Occipital lobe (tissue), 2 donors: Measurements from ENCODE around the gene COL23A1. TPM values are rescaled to one million over a fixed set of nuclear protein-coding genes. Genes with fewer than 3 reads are reported as not detected.

Source experiments
- DNase-seq: peaks from one replicate; lab custom pipeline; 2025; lab: John Stamatoyannopoulos, UW
- total RNA-seq: library from RNA; depleted of rRNA; stranded (reverse); fragments of >200 nt; gene quantifications from one replicate; pipeline ENCODE4 v1.2.3, GENCODE V29; 2014

Gene COL23A1
- total RNA-seq, 1 donor from 2014 or later = 0.16 TPM

- DNase-seq = no peak
Measured at GRCh38 chr5:178424810-178425177, 165.4 kb downstream of the COL23A1 start.

GRCh38 chr5:178423901-178424809 lies 166.0 kb downstream of the COL23A1 start:
- DNase-seq = no peak

- DNase-seq = no peak
Measured at GRCh38 chr5:178423431-178423830, 166.8 kb downstream of the COL23A1 start.

GRCh38 chr5:178422400-178422775 lies 167.8 kb downstream of the COL23A1 start:
- no peak for DNase-seq

- no peak for DNase-seq
Measured at GRCh38 chr5:178421699-178422399, 168.3 kb downstream of the COL23A1 start.

- no peak for DNase-seq
Measured at GRCh38 chr5:178421128-178421527, 169.1 kb downstream of the COL23A1 start.

- DNase-seq = no peak
Measured at GRCh38 chr5:178420354-178420781, 169.8 kb downstream of the COL23A1 start.

GRCh38 chr5:178419651-178420050 lies 170.5 kb downstream of the COL23A1 start:
- no peak for DNase-seq

- no peak for DNase-seq
Measured at GRCh38 chr5:178419196-178419595, 171.0 kb downstream of the COL23A1 start.

- no peak for DNase-seq
Measured at GRCh38 chr5:178418471-178419010, 171.7 kb downstream of the COL23A1 start.

- no peak for DNase-seq
Measured at GRCh38 chr5:178418031-178418430, 172.2 kb downstream of the COL23A1 start.

- DNase-seq = no peak
Measured at GRCh38 chr5:178417391-178417811, 172.8 kb downstream of the COL23A1 start.

- no peak for DNase-seq
Measured at GRCh38 chr5:178416919-178417318, 173.3 kb downstream of the COL23A1 start.

- DNase-seq = no peak
Measured at GRCh38 chr5:178416206-178416882, 173.8 kb downstream of the COL23A1 start.

GRCh38 chr5:178415353-178415752 lies 174.8 kb downstream of the COL23A1 start:
- no peak for DNase-seq

- no peak for DNase-seq
Measured at GRCh38 chr5:178413988-178414387, 176.2 kb downstream of the COL23A1 start.

- DNase-seq = no peak
Measured at GRCh38 chr5:178411083-178411482, 179.1 kb downstream of the COL23A1 start.

- DNase-seq = no peak
Measured at GRCh38 chr5:178407646-178408045, 182.5 kb downstream of the COL23A1 start.

- DNase-seq = no peak
Measured at GRCh38 chr5:178404987-178405386, 185.2 kb downstream of the COL23A1 start.

GRCh38 chr5:178403956-178404600 lies 186.1 kb downstream of the COL23A1 start:
- DNase-seq = no peak

- no peak for DNase-seq
Measured at GRCh38 chr5:178403351-178403750, 186.8 kb downstream of the COL23A1 start.
